NCI-H2227 (cell line): ENCODE measurements around the gene TUBA1C.

Experiments used
- DNase-seq: peaks from one replicate; lab custom pipeline; 2025; ENCODE audit not compliant: unreplicated experiment; lab: John Stamatoyannopoulos, UW

TUBA1C gene

GRCh38 chr12:49264873-49265792 lies at the start of gene TUBA1C:
TSS of gene TUBA1C (plus strand) at chr12:49265082. CDS start at chr12:49265182, 100 bp downstream.
- DNase-seq = peak; percentile 89

- DNase-seq = peak; percentile 76
Observed at GRCh38 chr12:49219417-49220026, 45.4 kb upstream of the TUBA1C start.

GRCh38 chr12:49220972-49221371 lies 43.9 kb upstream of the TUBA1C start:
- DNase-seq = no peak

- DNase-seq = no peak
Observed at GRCh38 chr12:49223122-49223521, 41.8 kb upstream of the TUBA1C start.

- no peak for DNase-seq
Observed at GRCh38 chr12:49223590-49224369, 41.1 kb upstream of the TUBA1C start.

DNA sequence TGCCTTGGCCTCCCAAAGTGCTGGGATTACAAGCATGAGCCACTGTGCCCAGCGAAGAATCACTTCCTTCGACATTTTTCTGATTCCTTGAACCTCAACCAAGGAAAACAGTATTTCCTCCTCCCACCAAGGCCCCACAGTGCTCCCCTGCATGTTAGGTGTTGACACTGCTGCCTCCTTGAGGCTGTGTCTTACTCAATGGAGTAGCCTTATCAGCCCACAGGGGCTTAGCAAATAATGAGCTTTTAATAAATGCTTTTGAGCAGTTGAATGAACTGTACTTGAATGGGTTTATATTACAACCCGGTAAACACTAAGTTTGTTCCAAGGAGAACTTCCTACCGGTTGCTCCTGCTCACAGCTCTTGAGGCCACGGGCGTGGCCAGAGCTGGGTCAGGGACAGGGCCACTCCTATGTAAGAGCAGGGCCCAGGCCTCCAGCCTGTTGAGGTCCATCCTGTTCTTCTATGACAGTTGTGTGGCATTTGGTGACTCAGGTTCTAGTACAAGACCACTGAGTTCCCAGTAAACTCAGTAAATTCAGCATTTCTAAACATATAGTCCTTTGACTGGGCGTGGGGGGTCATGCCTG lies 39.2 kb upstream of the TUBA1C start:
- no peak for DNase-seq

DNA sequence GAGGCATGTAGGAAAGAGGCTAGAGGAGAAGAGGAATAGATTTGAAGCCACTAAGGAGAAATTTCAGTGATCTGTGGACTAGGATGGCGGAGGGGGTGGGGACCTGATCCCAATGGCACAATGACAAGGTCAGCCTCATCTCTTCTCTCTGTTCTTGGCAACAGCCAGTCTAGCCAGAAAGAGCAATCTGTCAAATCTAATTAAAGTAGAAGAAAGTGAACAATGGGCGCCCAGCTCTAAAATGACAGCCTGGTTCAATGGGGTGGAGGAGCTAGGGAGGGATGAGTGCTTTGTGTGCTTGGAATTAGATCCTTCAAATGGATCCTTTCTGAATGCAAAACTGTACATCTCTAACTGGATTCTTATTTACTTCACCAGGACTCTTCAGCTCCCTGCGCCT lies 37.2 kb upstream of the TUBA1C start:
- DNase-seq = peak; percentile 69

GRCh38 chr12:49228653-49229052 lies 36.2 kb upstream of the TUBA1C start:
- DNase-seq = no peak

GRCh38 chr12:49230176-49230804 lies 34.6 kb upstream of the TUBA1C start:
- no peak for DNase-seq

DNA sequence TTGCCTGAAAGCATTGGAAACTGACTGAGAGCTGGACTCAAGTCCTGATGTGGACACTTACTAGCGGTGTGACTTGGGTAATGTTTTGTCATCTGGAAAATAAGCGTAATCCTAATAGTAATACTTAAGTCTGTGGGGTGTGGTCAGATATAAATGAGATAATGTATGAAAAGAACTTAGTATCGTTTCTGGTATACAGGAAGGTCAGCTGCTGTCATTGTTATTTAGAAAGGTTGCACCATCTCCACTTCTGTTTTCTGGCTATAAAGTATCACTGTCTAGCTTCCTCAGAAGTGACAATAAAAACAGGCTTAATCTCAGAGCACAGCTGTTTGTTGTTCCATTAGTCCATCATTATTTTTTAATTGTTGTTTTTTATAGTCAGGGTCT lies 34.1 kb upstream of the TUBA1C start:
- DNase-seq = no peak

- DNase-seq = peak; percentile 41
Observed at GRCh38 chr12:49231878-49232655, 32.8 kb upstream of the TUBA1C start.

GRCh38 chr12:49232940-49233841 lies 31.7 kb upstream of the TUBA1C start:
- DNase-seq = peak; percentile 82

- peak; percentile 78 for DNase-seq
Observed at GRCh38 chr12:49233842-49234526, 30.9 kb upstream of the TUBA1C start.

- peak; percentile 7 for DNase-seq
Observed at GRCh38 chr12:49236423-49236822, 28.5 kb upstream of the TUBA1C start.

GRCh38 chr12:49243631-49244030 lies 21.3 kb upstream of the TUBA1C start:
- DNase-seq = no peak

DNA sequence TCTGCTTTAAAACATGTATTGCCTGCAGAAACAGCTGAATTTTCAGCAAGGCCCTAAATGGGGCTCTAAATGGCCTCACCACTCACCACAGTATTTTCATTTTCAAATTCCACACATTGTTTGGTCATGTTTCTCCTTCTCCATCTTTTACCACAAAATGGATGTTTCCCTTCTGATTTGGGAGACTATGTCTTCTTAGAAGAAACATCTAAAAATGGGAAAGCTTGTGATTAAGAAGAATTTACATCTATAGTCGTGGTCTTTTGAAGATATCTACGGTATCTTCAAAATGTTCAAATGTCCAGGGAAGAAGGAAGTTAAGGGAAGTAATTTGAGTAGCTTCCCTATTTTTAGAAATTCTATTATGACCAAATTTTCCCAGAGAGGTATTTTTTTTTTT lies 20.7 kb upstream of the TUBA1C start:
- DNase-seq = no peak

- DNase-seq = no peak
Observed at GRCh38 chr12:49251357-49251756, 13.5 kb upstream of the TUBA1C start.

DNA sequence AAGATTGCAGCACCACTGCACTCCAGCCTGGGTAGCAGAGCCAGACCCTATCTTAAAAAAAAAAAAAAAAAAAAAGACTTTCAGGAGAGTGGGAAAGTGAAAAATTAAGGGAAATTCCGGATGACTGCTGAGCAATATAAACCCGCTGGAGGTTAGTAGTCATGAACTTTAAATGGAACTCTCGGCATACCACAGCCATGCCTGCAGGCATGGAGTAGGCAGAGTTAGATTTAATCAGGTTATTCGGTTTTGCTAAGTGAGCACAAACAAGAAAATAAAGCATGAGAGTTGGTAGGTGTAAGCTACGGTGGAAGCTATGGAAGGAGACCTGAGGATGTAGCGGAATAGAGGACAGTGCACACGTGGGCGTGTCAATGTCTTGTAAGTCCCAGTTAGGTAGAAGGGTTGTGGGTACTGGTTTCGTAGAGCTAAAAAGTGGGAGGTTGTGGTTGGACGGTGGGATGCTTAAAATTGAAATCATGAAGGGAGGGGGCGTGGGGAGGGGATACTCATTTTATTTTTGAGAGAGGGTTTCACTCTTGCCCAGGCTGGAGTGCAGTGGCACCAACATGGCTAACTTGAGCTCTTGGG lies 11.8 kb upstream of the TUBA1C start:
- DNase-seq = no peak
